Muscle layer of duodenum (tissue), 2 donors: ENCODE data around the gene OPCML.

Experiments used
- H3K27ac ChIP-seq: one replicate; pipeline ENCODE4 v1.7.0; 2013; ENCODE audit warnings: mild to moderate bottlenecking, low read length
- H3K27me3 ChIP-seq: one replicate; pipeline ENCODE4 v1.7.0; 2013; ENCODE audit warnings: low read depth, mild to moderate bottlenecking, control low read depth, low read length
- H3K36me3 ChIP-seq, 2 donors: one replicate each; pipeline ENCODE4 v1.7.0; 2013; ENCODE audit warnings: low read length in 2 of 2, control low read depth in 1 of 2, mild to moderate bottlenecking in 1 of 2; ENCODE audit not compliant: insufficient read depth in 2 of 2, control insufficient read depth in 1 of 2
- H3K4me1 ChIP-seq, 2 donors: one replicate each; pipeline ENCODE4 v1.7.0; 2013; ENCODE audit warnings: low read length in 2 of 2, mild to moderate bottlenecking in 2 of 2, control low read depth in 1 of 2, moderate library complexity in 1 of 2; ENCODE audit not compliant: insufficient read depth in 2 of 2, control insufficient read depth in 1 of 2
- H3K4me3 ChIP-seq, 2 donors: one replicate each; pipeline ENCODE4 v1.7.0; 2013; ENCODE audit warnings: low read length in 2 of 2, low read depth in 1 of 2, mild to moderate bottlenecking in 1 of 2
- H3K9me3 ChIP-seq, 2 donors: one replicate each; pipeline ENCODE4 v1.7.0; 2013; ENCODE audit warnings: low read length in 2 of 2, control low read depth in 1 of 2, mild to moderate bottlenecking in 1 of 2; ENCODE audit not compliant: control insufficient read depth in 1 of 2
- donor health status: healthy.

OPCML gene

GRCh38 chr11:132734217-132734616 is 798.1 kb downstream of the OPCML start:
- no peak overlapping the region for H3K4me3 ChIP-seq
- H3K9me3 ChIP-seq: no peaks in the 10 kb centered on the region
- H3K27ac ChIP-seq: no peak overlapping the region
- H3K4me1 ChIP-seq: no peaks in the 10 kb centered on the region
- no peaks in the 10 kb centered on the region for H3K27me3 ChIP-seq
- H3K36me3 ChIP-seq: no peaks in the 10 kb centered on the region

- Histone ChIP-seq H3K4me3 (no peak overlapping the region), H3K27ac (no peak overlapping the region), H3K27me3 (no peaks in the 10 kb centered on the region), H3K36me3 (no peaks in the 10 kb centered on the region), H3K4me1 (no peaks in the 10 kb centered on the region), H3K9me3 (peaks cover 0 to 2% of the 10 kb centered on the region in 2 donors)
These were observed 804.3 kb downstream of the OPCML start for GRCh38 chr11:132728026-132728425.

- no peak overlapping the region for H3K27ac ChIP-seq
- no peaks in the 10 kb centered on the region for H3K4me1 ChIP-seq
- no peaks in the 10 kb centered on the region for H3K27me3 ChIP-seq
- H3K4me3 ChIP-seq: no peak overlapping the region
- H3K36me3 ChIP-seq: no peaks in the 10 kb centered on the region
- peaks cover 0 to 2% of the 10 kb centered on the region in 2 donors for H3K9me3 ChIP-seq
These were observed 810.8 kb downstream of the OPCML start for GRCh38 chr11:132721526-132721925.

GRCh38 chr11:132719684-132720083 is 812.6 kb downstream of the OPCML start:
- Histone ChIP-seq H3K4me3 (no peak overlapping the region), H3K4me1 (no peaks in the 10 kb centered on the region), H3K9me3 (no peaks in the 10 kb centered on the region), H3K36me3 (no peaks in the 10 kb centered on the region), H3K27ac (no peak overlapping the region), H3K27me3 (no peaks in the 10 kb centered on the region)

DNA sequence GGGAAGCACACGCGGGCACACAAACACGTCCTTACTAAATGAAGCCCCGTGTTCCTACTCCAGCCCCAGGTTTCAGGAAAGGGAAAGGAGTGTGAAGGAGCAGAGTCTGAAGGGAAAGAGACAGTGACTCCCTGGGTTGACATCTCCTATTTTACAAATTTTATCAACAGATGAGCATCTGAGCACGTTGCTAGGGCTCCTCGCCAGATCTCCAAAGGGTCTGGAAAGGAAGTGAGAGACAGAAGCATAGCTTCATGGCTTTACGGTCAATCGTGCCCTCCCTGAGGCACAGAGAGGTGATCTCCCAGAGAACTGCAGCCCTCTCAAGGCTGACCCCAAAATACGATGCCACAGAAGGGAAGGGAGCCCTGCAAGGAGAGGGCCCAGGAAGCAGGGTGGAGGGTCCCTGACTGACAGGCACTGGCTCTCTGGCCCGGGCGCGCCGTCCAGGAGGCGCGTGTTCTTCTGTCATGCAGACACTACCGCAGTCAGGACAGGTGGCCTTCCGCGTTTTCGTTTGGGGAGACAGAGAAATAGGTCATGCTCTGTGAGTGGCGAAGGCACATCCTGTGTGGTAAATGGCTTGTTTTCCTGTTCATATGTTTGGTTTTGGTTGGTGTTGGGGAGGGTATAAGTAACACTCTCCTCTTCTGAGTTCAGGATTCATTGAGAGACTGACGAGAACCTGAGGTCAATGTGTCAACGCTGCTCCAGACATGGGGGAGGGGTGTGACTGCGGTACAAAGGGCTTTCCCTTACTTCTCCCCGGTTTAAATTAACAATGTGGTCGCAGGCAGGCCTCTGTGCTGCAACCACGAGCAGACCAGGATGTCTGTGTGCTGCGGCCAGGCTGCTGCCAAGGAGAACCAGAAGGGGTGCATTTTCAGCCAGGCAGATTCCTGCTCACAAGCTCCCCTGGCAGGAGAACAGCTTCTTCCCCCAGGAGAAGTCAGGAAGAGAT is 813.3 kb downstream of the OPCML start:
- Histone ChIP-seq H3K9me3 (no peaks in the 10 kb centered on the region), H3K4me1 (no peaks in the 10 kb centered on the region), H3K36me3 (no peaks in the 10 kb centered on the region), H3K27me3 (no peaks in the 10 kb centered on the region), H3K4me3 (no peak overlapping the region), H3K27ac (no peak overlapping the region)

- Histone ChIP-seq H3K9me3 (no peaks in the 10 kb centered on the region), H3K4me3 (no peak overlapping the region), H3K36me3 (no peaks in the 10 kb centered on the region), H3K27me3 (no peaks in the 10 kb centered on the region), H3K27ac (no peak overlapping the region), H3K4me1 (no peaks in the 10 kb centered on the region)
These were observed 814.5 kb downstream of the OPCML start for GRCh38 chr11:132717824-132718223.

GRCh38 chr11:132716037-132716436 is 816.3 kb downstream of the OPCML start:
- H3K36me3 ChIP-seq: no peaks in the 10 kb centered on the region

DNA sequence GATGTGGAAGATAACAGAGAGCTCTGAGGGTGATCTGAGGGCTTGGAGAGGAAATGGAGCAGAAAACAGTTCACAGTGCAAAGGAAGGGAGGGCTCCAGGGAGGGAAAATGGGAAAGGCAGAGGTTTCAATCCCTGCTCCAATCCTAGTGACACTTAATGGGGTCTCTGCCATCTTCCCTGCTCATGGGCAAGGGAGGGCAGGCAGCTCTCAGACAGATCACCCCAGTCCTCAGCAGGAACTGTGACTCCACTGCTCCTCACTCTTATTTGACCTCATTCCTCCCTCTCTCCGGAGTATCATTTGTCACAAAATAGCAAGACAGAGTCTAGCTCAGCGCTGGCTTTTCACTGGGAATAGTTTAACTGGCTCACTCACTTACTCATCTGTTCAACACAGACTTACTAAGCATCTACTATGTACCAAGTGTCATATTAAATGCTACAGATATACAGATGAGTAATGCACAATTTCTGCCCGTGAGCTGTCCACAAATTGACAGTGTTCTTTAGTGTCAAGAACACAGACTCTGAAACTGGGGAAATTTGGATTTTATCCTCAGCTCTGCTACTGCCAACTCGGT is 817.4 kb downstream of the OPCML start:
- Histone ChIP-seq H3K9me3 (no peaks in the 10 kb centered on the region), H3K4me3 (no peak overlapping the region), H3K27ac (no peak overlapping the region), H3K4me1 (no peaks in the 10 kb centered on the region), H3K36me3 (no peaks in the 10 kb centered on the region), H3K27me3 (no peaks in the 10 kb centered on the region)

More at GRCh38 chr11:132716037-132716436, 816.3 kb downstream of the OPCML start:
- Histone ChIP-seq H3K4me1 (no peaks in the 10 kb centered on the region), H3K27ac (no peak overlapping the region), H3K9me3 (no peaks in the 10 kb centered on the region), H3K4me3 (no peak overlapping the region), H3K27me3 (no peaks in the 10 kb centered on the region)

GRCh38 chr11:132712466-132712865 is 819.8 kb downstream of the OPCML start:
- no peaks in the 10 kb centered on the region for H3K4me1 ChIP-seq
- H3K27me3 ChIP-seq: no peaks in the 10 kb centered on the region
- no peaks in the 10 kb centered on the region for H3K9me3 ChIP-seq
- no peak overlapping the region for H3K27ac ChIP-seq
- H3K36me3 ChIP-seq: no peaks in the 10 kb centered on the region
- no peak overlapping the region for H3K4me3 ChIP-seq

GRCh38 chr11:132704781-132705375 is 827.4 kb downstream of the OPCML start:
- Histone ChIP-seq H3K36me3 (no peaks in the 10 kb centered on the region), H3K27me3 (no peaks in the 10 kb centered on the region), H3K27ac (no peak overlapping the region)

GRCh38 chr11:132692891-132693290 is 839.4 kb downstream of the OPCML start:
- Histone ChIP-seq H3K4me1 (no peaks in the 10 kb centered on the region), H3K36me3 (no peaks in the 10 kb centered on the region), H3K9me3 (no peaks in the 10 kb centered on the region), H3K27me3 (no peaks in the 10 kb centered on the region), H3K4me3 (no peak overlapping the region), H3K27ac (no peak overlapping the region)

More at GRCh38 chr11:132704781-132705375, 827.4 kb downstream of the OPCML start:
- Histone ChIP-seq H3K4me1 (no peaks in the 10 kb centered on the region), H3K9me3 (peaks cover 0 to 28% of the 10 kb centered on the region in 2 donors), H3K4me3 (no peak overlapping the region)
